NCI-H2171 treated with DMSO at 0.1 percent for 48 hours (cell line): ENCODE results near the gene THRAP3.

Experiments
- DNase-seq: peaks from one replicate; lab custom pipeline; 2025; lab: John Stamatoyannopoulos, UW

THRAP3 gene

GRCh38 chr1:36352910-36353878 is 129.0 kb downstream of the THRAP3 start:
- DNase-seq: no peak

- no peak for DNase-seq
Measured at GRCh38 chr1:36354486-36354885, 130.2 kb downstream of the THRAP3 start.
